WTC11 (cell line): ENCODE measurements around the gene ISCA2. TPM values are rescaled to one million over a fixed set of nuclear protein-coding genes. Genes with fewer than 3 reads are reported as not detected.
A peak's percentile ranks its signal among the peaks of the same experiment; 100 is the strongest.

Source experiments
- AFF4 ChIP-seq: sonication (generic); formaldehyde crosslinking; IDR thresholded peaks from 2 replicates; pipeline ENCODE4 v1.8.1; 2023; ENCODE audit warnings: mild to moderate bottlenecking, missing genetic modification reagents, borderline replicate concordance
- ATF2 ChIP-seq: sonication (generic); formaldehyde crosslinking; IDR thresholded peaks from 2 replicates; pipeline ENCODE4 v1.8.1; 2022; ENCODE audit warnings: low read depth, missing genetic modification reagents, borderline replicate concordance
- ATF6 ChIP-seq: sonication (generic); formaldehyde crosslinking; IDR thresholded peaks from 2 replicates; pipeline ENCODE4 v1.8.1; 2023; ENCODE audit warnings: mild to moderate bottlenecking, missing genetic modification reagents
- CDX4 ChIP-seq: fragments of 250-450 bp; sonication (Bioruptor Pico); IDR thresholded peaks from 2 replicates; pipeline ENCODE4 v1.9.0; 2021; ENCODE audit warnings: moderate library complexity, mild to moderate bottlenecking, inconsistent platforms, borderline replicate concordance
- CREM ChIP-seq: sonication (generic); formaldehyde crosslinking; IDR thresholded peaks from 2 replicates; pipeline ENCODE4 v1.8.1; 2022; ENCODE audit warnings: mild to moderate bottlenecking, missing genetic modification reagents, moderate library complexity
- E2F4 ChIP-seq: sonication (generic); formaldehyde crosslinking; IDR thresholded peaks from 2 replicates; pipeline ENCODE4 v1.8.1; 2022; ENCODE audit warnings: low read depth, mild to moderate bottlenecking, moderate library complexity, missing genetic modification reagents, borderline replicate concordance
- ELF4 ChIP-seq: sonication (generic); formaldehyde crosslinking; IDR thresholded peaks from 2 replicates; pipeline ENCODE4 v1.8.1; 2022; ENCODE audit warnings: low read depth, mild to moderate bottlenecking, moderate library complexity, missing genetic modification reagents
- FOXJ3 ChIP-seq: sonication (generic); formaldehyde crosslinking; IDR thresholded peaks from 2 replicates; pipeline ENCODE4 v1.9.0; 2021; ENCODE audit warnings: missing genetic modification reagents, mild to moderate bottlenecking, borderline replicate concordance
- FOXK1 ChIP-seq: sonication (generic); formaldehyde crosslinking; IDR thresholded peaks from 2 replicates; pipeline ENCODE4 v1.8.0; 2022; ENCODE audit warnings: mild to moderate bottlenecking, moderate library complexity, missing genetic modification reagents
- FOXP4 ChIP-seq: sonication (generic); formaldehyde crosslinking; IDR thresholded peaks from 2 replicates; pipeline ENCODE4 v1.8.0; 2022; ENCODE audit warnings: mild to moderate bottlenecking, missing genetic modification reagents
- GTF2I ChIP-seq: fragments of 250-450 bp; sonication (Bioruptor Pico); conservative IDR thresholded peaks from 2 replicates; pipeline ENCODE4 v1.4.0; 2021; ENCODE audit warnings: mild to moderate bottlenecking
- JAZF1 ChIP-seq: fragments of 250-450 bp; sonication (Bioruptor Pico); IDR thresholded peaks from 2 replicates; pipeline ENCODE4 v1.9.0; 2021; ENCODE audit warnings: moderate library complexity, mild to moderate bottlenecking, inconsistent platforms
- MYBL2 ChIP-seq: sonication (generic); formaldehyde crosslinking; IDR thresholded peaks from 2 replicates; pipeline ENCODE4 v1.8.1; 2023; ENCODE audit warnings: mild to moderate bottlenecking, moderate library complexity, missing genetic modification reagents
- NFATC4 ChIP-seq: fragments of 250-450 bp; sonication (Bioruptor Pico); IDR thresholded peaks from 2 replicates; pipeline ENCODE4 v1.9.0; 2021; ENCODE audit warnings: mild to moderate bottlenecking
- NR2C2 ChIP-seq: sonication (generic); formaldehyde crosslinking; IDR thresholded peaks from 2 replicates; pipeline ENCODE4 v1.8.0; 2022; ENCODE audit warnings: mild to moderate bottlenecking, missing genetic modification reagents
- NR3C1 ChIP-seq: sonication (generic); formaldehyde crosslinking; conservative IDR thresholded peaks from 2 replicates; pipeline ENCODE4 v1.8.1; 2023; ENCODE audit warnings: low read depth, mild to moderate bottlenecking, missing genetic modification reagents
- PRDM15 ChIP-seq: sonication (generic); formaldehyde crosslinking; IDR thresholded peaks from 2 replicates; pipeline ENCODE4 v1.8.0; 2022; ENCODE audit warnings: missing genetic modification reagents
- SMAD4 ChIP-seq: sonication (generic); formaldehyde crosslinking; IDR thresholded peaks from 2 replicates; pipeline ENCODE4 v1.8.0; 2022; ENCODE audit warnings: mild to moderate bottlenecking, missing genetic modification reagents
- TEAD4 ChIP-seq: sonication (generic); formaldehyde crosslinking; IDR thresholded peaks from 2 replicates; pipeline ENCODE4 v1.8.0; 2022; ENCODE audit warnings: mild to moderate bottlenecking, missing genetic modification reagents
- ZBTB21 ChIP-seq: sonication (generic); formaldehyde crosslinking; IDR thresholded peaks from 2 replicates; pipeline ENCODE4 v1.8.1; 2023; ENCODE audit warnings: mild to moderate bottlenecking, missing genetic modification reagents, borderline replicate concordance
- ZNF219 ChIP-seq: sonication (generic); formaldehyde crosslinking; IDR thresholded peaks from 2 replicates; pipeline ENCODE4 v1.8.0; 2023; ENCODE audit warnings: missing genetic modification reagents, mild to moderate bottlenecking, borderline replicate concordance
- ZNF671 ChIP-seq: fragments of 250-450 bp; sonication (Bioruptor Pico); IDR thresholded peaks from 2 replicates; pipeline ENCODE4 v1.8.0; 2021; ENCODE audit warnings: mild to moderate bottlenecking
- total RNA-seq: library from RNA; stranded (reverse); gene quantifications from 3 replicates; pipeline ENCODE4 v1.2.3, GENCODE V29; 2021

ISCA2 gene
- total RNA-seq, 1 experiment from 2014 or later = 50.1 TPM

- TF ChIP-seq JAZF1 (CRISPR knock-in tag) (no peak), ATF2 (no peak), CDX4 (CRISPR knock-in tag) (no peak), AFF4 (CRISPR knock-in tag) (no peak), FOXK1 (CRISPR knock-in tag) (0 out of 2 replicates have a peak, but pooled peaks have one; percentile 40), ELF4 (CRISPR knock-in tag) (no peak), PRDM15 (CRISPR knock-in tag) (no peak), NR3C1 (CRISPR knock-in tag) (no peak), ZBTB21 (CRISPR knock-in tag) (no peak), TEAD4 (no peak), CREM (0 out of 2 replicates have a peak, but pooled peaks have one; percentile 26), FOXJ3 (CRISPR knock-in tag) (no peak), MYBL2 (CRISPR knock-in tag) (peak; percentile 14; the same call in 1 of the 2 replicates), ZNF671 (CRISPR knock-in tag) (no peak), E2F4 (CRISPR knock-in tag) (no peak), NFATC4 (CRISPR knock-in tag) (no peak), NR2C2 (CRISPR knock-in tag) (no peak), FOXP4 (CRISPR knock-in tag) (no peak; the same call in 1 of the 2 replicates), GTF2I (CRISPR knock-in tag) (no peak), ZNF219 (CRISPR knock-in tag) (no peak), SMAD4 (CRISPR knock-in tag) (no peak), ATF6 (CRISPR knock-in tag) (no peak)
Measured at GRCh38 chr14:74493343-74494261, at the start of gene ISCA2 (continued).
